Right lobe of liver (tissue), 6 donors: ENCODE results near the gene KRTAP3-3. TPM values are rescaled to one million over a fixed set of nuclear protein-coding genes. Genes with fewer than 3 reads are reported as not detected.

ENCODE experiments used
- ATAC-seq, 4 donors: fragments of 200-7000 bp; cut with Tn5 transposase; one replicate each; pipeline ENCODE4 v1.9.1; 2020; ENCODE audit warnings: mild to moderate bottlenecking in 4 of 4, moderate library complexity in 4 of 4
- DNase-seq, 3 donors: peaks; one replicate each; pipeline ENCODE4 v3.0.0-alpha.2; 2020
- H3K27ac ChIP-seq, 3 donors: fragments of 200-600 bp; one replicate each; pipeline ENCODE4 v1.8.0; 2022
- H3K27me3 ChIP-seq, 2 donors: fragments of 200-600 bp; one replicate each; pipeline ENCODE4 v1.8.0; 2022
- H3K36me3 ChIP-seq, 4 donors: fragments of 200-600 bp; sonication (generic) in 1 of 4; one replicate each; pipeline versions ENCODE4 v1.5.1 to v1.8.0; 2017 to 2022; ENCODE audit warnings: control low read depth in 1 of 4
- H3K4me1 ChIP-seq, 4 donors: fragments of 200-600 bp; sonication (generic) in 1 of 4; one replicate each; pipeline versions ENCODE4 v1.5.1 to v1.8.0; 2017 to 2022; ENCODE audit warnings: control low read depth in 1 of 4
- H3K4me3 ChIP-seq, 3 donors: fragments of 200-600 bp; one replicate each; pipeline ENCODE4 v1.8.0; 2022
- H3K9me3 ChIP-seq, 4 donors: fragments of 200-600 bp; sonication (generic) in 1 of 4; one replicate each; pipeline versions ENCODE4 v1.5.1 to v1.8.0; 2017 to 2022; ENCODE audit warnings: control low read depth in 1 of 4
- CTCF ChIP-seq, 4 donors: fragments of 200-600 bp in 3 of 4; fragments of 450-650 bp in 1 of 4; IDR thresholded peaks; one replicate each; pipeline versions ENCODE4 v1.5.1 to v1.8.0; 2016 to 2022; ENCODE audit warnings: antibody characterized with exemption in 4 of 4, mild to moderate bottlenecking in 2 of 4
- POLR2A ChIP-seq: fragments of 450-650 bp; IDR thresholded peaks from one replicate; pipeline ENCODE4 v1.6.1; 2017; ENCODE audit warnings: antibody characterized with exemption, mild to moderate bottlenecking
- WGBS: methylation state at CpG from one replicate; pipeline ENCODE4 v1.1.6; 2018; ENCODE audit warnings: low coverage, low lambda C conversion rate; ENCODE audit not compliant: insufficient coverage; ENCODE audit errors: missing lambda C conversion rate; 5-methylcytosine and 5-hydroxymethylcytosine counted together
- intact Hi-C, 2 donors: fragments of 100-400 bp; cut with DNase I; formaldehyde crosslinking; loops; one replicate each; pipeline versions ENCODE4 v1.11.2 to v1.14.1; 2022
- total RNA-seq, 6 experiments: library from RNA; depleted of rRNA in 2 of 6; stranded (reverse); fragments of >200 nt in 2 of 6; fragmentation: NEBNext Ultra II Directional in 3 of 6; extraction: Animal tissue kit (Norgen Biotek cat#: 25700) in 3 of 6; gene quantifications; one replicate each; pipeline versions ENCODE4 v1.1.0 to v1.2.4, GENCODE V29; 2016 to 2023
- donor health status: DM: no; HTN: yes; CAD: no.
- donor health status: DM: no; HTN: no; CAD: no.
- donor health status: DM: no; HTN: no; CAD: no.
- donor health status: DM: no; HTN: yes; CAD: no.
- donor health status: DM: no; HTN: yes; CAD: no.

The KRTAP3-3 gene
- total RNA-seq, 6 experiments from 2014 or later = not detected

- TF ChIP-seq POLR2A = no peak
- TF ChIP-seq CTCF (IDR thresholded peaks at IDR 0.05) = no peak
- ATAC-seq (no peak), DNase-seq (no peak)
- H3K4me3 ChIP-seq = no peak overlapping the region
- no peaks in the 10 kb centered on the region for H3K27me3 ChIP-seq
- intact Hi-C loops = no loop called here
- no peaks in the 10 kb centered on the region for H3K4me1 ChIP-seq
- 67% methylated on average over 6 of the region's 6 CpGs for WGBS
- no peaks in the 10 kb centered on the region for H3K36me3 ChIP-seq
- no peaks in the 10 kb centered on the region for H3K9me3 ChIP-seq
- no peak overlapping the region for H3K27ac ChIP-seq
Measured at GRCh38 chr17:41012326-41013120, 18.6 kb upstream of the KRTAP3-3 start.

DNA sequence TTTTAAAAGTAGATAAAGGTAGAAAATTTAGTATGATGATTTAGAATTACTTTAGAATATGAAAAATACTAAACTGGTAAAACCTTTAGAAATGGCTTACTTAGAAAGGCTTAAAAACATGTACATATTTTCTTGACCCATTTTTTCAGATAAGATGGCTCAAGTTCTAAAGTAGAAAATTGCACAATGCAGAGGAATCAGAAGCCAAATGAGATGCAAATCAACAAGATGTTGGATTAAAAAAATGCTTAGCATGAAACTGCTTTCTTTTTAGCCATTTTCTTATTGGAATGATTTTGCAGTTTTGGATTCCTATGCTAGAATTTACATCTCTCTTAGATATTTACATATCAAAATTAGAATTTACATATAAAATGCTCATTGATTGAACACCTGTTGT lies 16.5 kb upstream of the KRTAP3-3 start:
- Histone ChIP-seq H3K4me3 (no peak overlapping the region), H3K9me3 (no peaks in the 10 kb centered on the region), H3K27me3 (no peaks in the 10 kb centered on the region), H3K36me3 (no peaks in the 10 kb centered on the region), H3K4me1 (no peaks in the 10 kb centered on the region), H3K27ac (no peak overlapping the region)
- ATAC-seq (no peak), DNase-seq (no peak)
- TF ChIP-seq CTCF (IDR thresholded peaks at IDR 0.05) = no peak
- TF ChIP-seq POLR2A = no peak
- intact Hi-C loops = no loop called here

DNA sequence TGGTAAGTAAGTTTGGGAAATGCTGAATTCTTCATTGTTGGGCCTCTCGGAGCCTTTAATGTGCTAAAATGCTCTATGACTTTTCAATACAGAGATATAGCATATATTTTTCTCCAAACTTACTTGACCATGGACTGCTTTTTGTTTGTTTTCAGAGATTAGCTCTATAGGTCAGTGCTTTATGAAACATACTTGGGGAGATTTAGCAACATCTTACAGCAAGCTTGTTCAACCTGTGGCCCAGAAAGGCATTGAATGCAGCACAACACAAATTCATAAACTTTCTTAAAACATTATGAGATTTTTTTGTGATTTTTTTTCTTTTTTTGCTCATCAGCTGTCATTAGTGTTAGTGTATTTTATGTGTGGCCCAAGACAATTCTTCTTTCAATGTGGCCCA lies 16.0 kb upstream of the KRTAP3-3 start:
- no peaks in the 10 kb centered on the region for H3K4me1 ChIP-seq
- H3K9me3 ChIP-seq = no peaks in the 10 kb centered on the region
- intact Hi-C loops = no loop called here
- no peak overlapping the region for H3K27ac ChIP-seq
- no peaks in the 10 kb centered on the region for H3K36me3 ChIP-seq
- no peak for ATAC-seq
- no peak overlapping the region for H3K4me3 ChIP-seq
- no peak for DNase-seq
- TF ChIP-seq POLR2A = no peak
- TF ChIP-seq CTCF (IDR thresholded peaks at IDR 0.05) = no peak
- no peaks in the 10 kb centered on the region for H3K27me3 ChIP-seq
- WGBS = 70% methylated on average over 1 of the region's 1 CpG

- Histone ChIP-seq H3K27ac (no peak overlapping the region), H3K4me1 (no peaks in the 10 kb centered on the region), H3K9me3 (no peaks in the 10 kb centered on the region), H3K36me3 (no peaks in the 10 kb centered on the region), H3K4me3 (no peak overlapping the region), H3K27me3 (no peaks in the 10 kb centered on the region)
- intact Hi-C loops = no loop called here
- ATAC-seq (no peak), DNase-seq (no peak)
- no peak for TF ChIP-seq CTCF (IDR thresholded peaks at IDR 0.05)
- no peak for TF ChIP-seq POLR2A
- 37% methylated on average over 4 of the region's 4 CpGs for whole genome bisulfite sequencing
Measured at GRCh38 chr17:41009301-41009760, 15.4 kb upstream of the KRTAP3-3 start.
